NB4 (cell line): Measurements from ENCODE around the gene MS4A2.
"Not testable (repeated sequence)": the region's sequence is repeated elsewhere in the genome, so short reads cannot be mapped to it uniquely, and the experiment has no call there.

Source experiments
- DNase-seq: peaks from one replicate; pipeline ENCODE4 v3.0.0; 2010; ENCODE audit warnings: low read depth
- H3K4me3 ChIP-seq: one replicate; pipeline ENCODE4 v1.5.1; 2011; ENCODE audit warnings: mild to moderate bottlenecking, low read depth, low read length, moderate library complexity
- CTCF ChIP-seq: IDR thresholded peaks from one replicate; pipeline ENCODE4 v1.5.1; 2012; ENCODE audit warnings: low read depth, low read length
- MYC ChIP-seq: IDR thresholded peaks from 2 replicates; pipeline ENCODE4 v1.6.1; 2011; ENCODE audit warnings: low read depth, low read length
- POLR2A ChIP-seq: IDR thresholded peaks from 2 replicates; pipeline ENCODE4 v1.6.1; 2011; ENCODE audit warnings: mild to moderate bottlenecking; ENCODE audit not compliant: insufficient read length; ENCODE audit errors: extremely low read depth
- TF ChIP-seq, protein P1 (sequence below): IDR thresholded peaks from 2 replicates; pipeline ENCODE4 v1.6.1; 2011; ENCODE audit warnings: low read depth, low read length

The MS4A2 gene

DNA sequence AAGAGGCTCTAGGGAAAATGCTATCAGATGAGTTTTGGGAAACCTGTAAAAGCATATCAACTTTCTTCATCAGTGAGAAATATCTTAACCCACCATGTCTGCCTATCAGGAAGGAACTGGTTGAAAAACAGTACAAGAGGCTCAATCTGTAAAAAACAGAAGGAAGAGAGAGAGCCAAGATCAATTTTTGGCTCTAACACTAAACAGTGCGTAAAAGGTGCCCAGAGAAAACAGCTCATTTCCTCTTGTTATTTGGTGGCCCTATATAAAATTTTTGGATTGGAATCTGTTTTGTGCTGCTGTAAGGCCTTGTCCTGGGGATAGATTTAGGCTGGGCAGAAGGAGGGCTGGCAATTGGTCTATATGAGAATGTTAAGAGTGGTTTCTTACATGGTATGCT lies 12.1 kb downstream of the MS4A2 start:
- TF ChIP-seq, protein P1, sequence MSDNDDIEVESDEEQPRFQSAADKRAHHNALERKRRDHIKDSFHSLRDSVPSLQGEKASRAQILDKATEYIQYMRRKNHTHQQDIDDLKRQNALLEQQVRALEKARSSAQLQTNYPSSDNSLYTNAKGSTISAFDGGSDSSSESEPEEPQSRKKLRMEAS: no peak
- no peak for TF ChIP-seq POLR2A
- no peak for TF ChIP-seq CTCF
- no peak for TF ChIP-seq MYC
- no peak for DNase-seq
- no peak overlapping the region for H3K4me3 ChIP-seq

DNA sequence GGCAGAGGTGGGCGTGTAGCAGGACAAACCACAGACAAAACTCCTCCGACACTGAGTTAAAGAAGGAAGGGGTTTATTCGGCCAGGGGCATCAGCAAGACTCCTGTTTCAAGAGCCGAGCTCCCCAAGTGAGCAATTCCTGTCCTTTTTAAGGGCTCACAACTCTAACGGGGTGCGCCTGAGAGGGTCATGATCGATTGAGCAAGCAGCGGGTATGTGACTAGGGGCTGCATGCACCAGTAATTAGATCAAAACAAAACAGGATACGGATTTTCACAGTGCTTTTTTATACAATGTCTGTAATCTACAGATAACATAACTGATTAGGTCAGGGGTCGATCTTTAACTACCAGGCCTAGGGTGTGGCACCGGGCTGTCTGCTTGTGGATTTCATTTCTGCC lies 12.9 kb downstream of the MS4A2 start:
- not testable (repeated sequence) for DNase-seq, H3K4me3 ChIP-seq

DNA sequence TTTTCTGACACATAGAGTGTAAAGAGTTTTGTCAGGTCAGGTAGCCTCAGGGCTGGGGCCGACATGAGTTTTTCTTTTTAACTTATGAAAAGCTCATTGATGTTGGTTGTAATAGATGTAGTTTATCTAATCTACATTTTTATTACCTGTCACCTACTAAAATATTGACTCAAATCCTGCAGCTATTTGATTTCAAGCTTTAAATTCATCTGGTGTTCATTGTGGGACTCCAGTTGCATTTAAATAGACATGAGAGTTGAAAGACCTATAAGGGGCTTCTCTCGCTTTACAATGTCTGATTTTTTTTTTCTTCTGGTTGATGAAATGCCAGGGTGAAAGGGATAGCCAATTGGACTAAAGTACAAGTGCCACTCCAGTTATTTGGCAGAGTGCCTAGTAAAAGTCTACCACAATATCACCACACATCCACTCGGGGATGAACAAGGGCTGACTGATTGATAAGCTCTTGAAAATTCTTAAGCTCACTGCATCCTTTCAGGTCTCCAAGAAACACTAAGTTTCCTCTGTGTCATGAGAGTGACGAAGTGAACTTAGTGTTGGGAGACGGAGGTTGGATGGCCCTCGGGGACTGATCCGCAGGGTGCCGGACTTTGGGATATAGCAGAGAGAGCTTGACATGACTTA lies 16.1 kb downstream of the MS4A2 start:
- H3K4me3 ChIP-seq, DNase-seq: not testable (repeated sequence)

- DNase-seq: not testable (repeated sequence)
Measured at GRCh38 chr11:60108631-60109030, 20.2 kb downstream of the MS4A2 start.

DNA sequence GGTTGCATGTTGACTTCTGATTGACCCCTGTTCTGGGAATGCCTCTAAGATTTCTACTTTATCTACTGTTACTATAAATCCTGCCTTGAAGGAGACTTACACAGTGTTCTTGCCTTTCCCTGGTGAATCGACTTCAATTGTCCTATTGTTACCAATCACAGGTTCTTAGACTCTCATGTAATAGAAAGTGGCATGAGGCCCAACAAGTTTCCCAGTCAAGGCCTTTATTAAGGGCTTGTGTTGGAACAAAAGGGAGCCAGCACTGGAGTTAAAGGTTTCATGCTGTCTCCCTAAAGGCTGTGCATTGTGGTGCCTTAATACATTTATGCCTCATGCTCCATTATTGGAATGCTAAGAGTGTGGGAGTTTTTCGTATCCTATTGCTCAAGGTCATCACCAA lies 23.3 kb downstream of the MS4A2 start:
- no peak for DNase-seq
- H3K4me3 ChIP-seq: no peak overlapping the region
- no peak for TF ChIP-seq POLR2A
- no peak for TF ChIP-seq CTCF
- no peak for TF ChIP-seq MYC
- TF ChIP-seq, protein P1: no peak

More at GRCh38 chr11:60108631-60109030, 20.2 kb downstream of the MS4A2 start:
- H3K4me3 ChIP-seq: not testable (repeated sequence)

DNA sequence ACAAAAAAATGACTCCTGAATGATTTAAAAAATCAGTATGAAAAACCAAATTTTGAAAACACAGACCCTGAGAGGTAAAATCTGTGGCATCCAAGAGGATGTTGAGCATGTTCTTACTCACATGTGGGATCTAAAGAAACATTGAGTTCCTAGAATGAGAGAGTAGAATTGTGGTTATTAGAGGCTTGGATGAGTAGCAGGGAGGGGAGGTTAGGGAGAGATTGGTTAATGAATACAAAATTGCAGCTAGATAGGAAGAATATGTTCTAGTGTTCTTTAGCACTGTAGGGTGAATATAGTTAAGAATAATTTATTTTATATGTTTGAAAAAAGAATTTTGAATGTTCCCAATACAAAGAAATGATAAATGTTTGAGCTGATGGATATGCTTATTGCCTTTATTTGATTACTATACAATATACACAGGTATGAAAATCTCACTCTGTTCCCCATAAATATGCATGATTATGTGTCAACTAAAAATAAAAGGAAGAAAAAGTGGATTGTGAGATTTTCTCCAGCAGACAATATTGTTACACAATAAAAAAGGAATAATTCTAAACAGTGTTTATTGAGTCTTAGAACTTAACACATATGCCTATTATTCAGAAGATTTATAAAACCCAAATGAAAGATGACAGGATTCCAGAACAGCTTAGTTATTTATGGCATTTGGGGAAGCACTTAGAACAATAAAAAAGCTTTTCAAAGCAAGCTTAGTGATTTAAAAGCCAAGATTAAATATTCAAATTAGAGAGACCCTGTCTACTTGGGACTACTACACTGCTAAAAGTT lies 28.7 kb downstream of the MS4A2 start:
- DNase-seq: no peak
- no peak for TF ChIP-seq CTCF
- TF ChIP-seq, protein P1: no peak
- TF ChIP-seq POLR2A: no peak
- TF ChIP-seq MYC: no peak
- H3K4me3 ChIP-seq: no peak overlapping the region

DNA sequence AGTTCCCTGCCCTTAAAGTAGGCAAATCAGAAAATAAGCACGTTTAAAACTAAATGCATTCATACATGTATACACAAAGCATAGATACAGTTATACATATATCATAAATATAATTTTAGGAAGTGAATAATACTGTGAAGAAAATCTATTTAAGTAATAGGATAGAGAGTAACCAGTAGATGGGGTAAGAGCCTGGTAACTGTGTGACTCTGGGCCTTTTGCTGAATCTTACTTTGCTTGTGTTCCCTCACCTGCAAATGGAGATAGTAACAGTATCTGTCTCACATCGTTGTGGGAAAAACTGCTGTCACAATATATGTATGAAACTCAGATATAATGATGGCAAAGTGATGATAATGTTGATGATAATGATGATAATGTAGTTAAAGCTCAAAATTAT lies 29.9 kb downstream of the MS4A2 start:
- TF ChIP-seq, protein P1: no peak
- TF ChIP-seq MYC (no peak), POLR2A (no peak), CTCF (no peak)
- peak; percentile 8 for DNase-seq
- H3K4me3 ChIP-seq: no peak overlapping the region
